GM06990 (cell line): ENCODE results near the gene AHSG.

Source experiments
- DNase-seq: peaks from one replicate; pipeline ENCODE4 v3.0.0-alpha.2; 2011; ENCODE audit not compliant: insufficient read length; ENCODE audit errors: extremely low read depth
- H3K27me3 ChIP-seq: replicated peaks from 2 replicates; pipeline ENCODE4 v1.6.0; 2011; ENCODE audit warnings: low read length; ENCODE audit not compliant: control insufficient read depth, insufficient read depth
- H3K36me3 ChIP-seq: 2 replicates; pipeline ENCODE4 v1.5.1; 2011; ENCODE audit warnings: low read length; ENCODE audit not compliant: control insufficient read depth, insufficient read depth
- H3K4me3 ChIP-seq: replicated peaks from 2 replicates; pipeline ENCODE4 v1.5.1; 2011; ENCODE audit warnings: low read depth, mild to moderate bottlenecking, control low read depth, low read length
- CTCF ChIP-seq: IDR thresholded peaks from 2 replicates; pipeline ENCODE4 v1.5.1; 2011; ENCODE audit warnings: low read length, control low read depth, mild to moderate bottlenecking, inconsistent platforms; ENCODE audit not compliant: insufficient read depth, poor library complexity, severe bottlenecking

AHSG gene

GRCh38 chr3:186600896-186601295 is 12.0 kb upstream of the AHSG start:
- no peak for TF ChIP-seq CTCF
- no peak overlapping the region for H3K4me3 ChIP-seq
- H3K36me3 ChIP-seq: no peaks in the 10 kb centered on the region
- no peaks in the 10 kb centered on the region for H3K27me3 ChIP-seq
- no peak for DNase-seq

GRCh38 chr3:186603159-186603558 is 9.7 kb upstream of the AHSG start:
- H3K4me3 ChIP-seq: no peak overlapping the region
- no peaks in the 10 kb centered on the region for H3K27me3 ChIP-seq
- no peaks in the 10 kb centered on the region for H3K36me3 ChIP-seq
- no peak for TF ChIP-seq CTCF
- no peak for DNase-seq

GRCh38 chr3:186605078-186605477 is 7.8 kb upstream of the AHSG start:
- H3K4me3 ChIP-seq: no peak overlapping the region
- no peaks in the 10 kb centered on the region for H3K36me3 ChIP-seq
- H3K27me3 ChIP-seq: no peaks in the 10 kb centered on the region
- TF ChIP-seq CTCF: no peak
- no peak for DNase-seq

GRCh38 chr3:186605561-186606545 is 7.0 kb upstream of the AHSG start:
- Histone ChIP-seq H3K4me3 (no peak overlapping the region), H3K27me3 (no peaks in the 10 kb centered on the region), H3K36me3 (no peaks in the 10 kb centered on the region)
- DNase-seq: no peak
- no peak for TF ChIP-seq CTCF

- Histone ChIP-seq H3K36me3 (no peaks in the 10 kb centered on the region), H3K27me3 (no peaks in the 10 kb centered on the region; the same call in 1 of the 2 replicates), H3K4me3 (no peak overlapping the region)
- no peak for DNase-seq
- no peak for TF ChIP-seq CTCF
These were observed 4.1 kb upstream of the AHSG start for GRCh38 chr3:186608624-186609215.
